HTR-8/SVneo (cell line): ENCODE measurements around the gene PTGR3.

Experiments used
- DNase-seq: peaks from one replicate; pipeline ENCODE4 v3.0.0; 2011; ENCODE audit warnings: low spot score, mixed read lengths; ENCODE audit not compliant: insufficient read length
- FAIRE-seq: peaks from 2 replicates; lab custom pipeline; 2011; peaks lifted over from hg19 to GRCh38; lab: Jason Lieb, UNC

The PTGR3 gene

DNA sequence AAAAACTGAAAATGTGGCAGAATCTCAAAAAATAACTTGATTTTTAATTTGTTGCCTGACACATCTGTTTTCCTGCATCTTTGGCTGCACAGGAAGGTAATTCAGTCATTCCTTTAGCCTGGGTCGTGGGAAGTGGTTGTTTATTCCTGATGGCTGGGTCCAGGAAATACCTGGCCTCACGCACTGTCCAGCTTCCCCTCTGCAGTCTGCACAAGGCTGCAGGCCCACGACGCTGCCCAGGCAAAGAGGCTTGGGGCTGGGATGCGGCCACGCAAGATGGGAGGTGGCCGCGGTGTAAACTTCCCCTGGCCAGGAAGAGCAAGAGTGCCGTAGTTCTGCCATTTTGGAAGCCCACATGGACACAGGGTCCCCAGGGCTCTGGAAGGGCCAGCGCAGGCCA lies 29.8 kb upstream of the PTGR3 start:
- FAIRE-seq = no peak
- DNase-seq = no peak

DNA sequence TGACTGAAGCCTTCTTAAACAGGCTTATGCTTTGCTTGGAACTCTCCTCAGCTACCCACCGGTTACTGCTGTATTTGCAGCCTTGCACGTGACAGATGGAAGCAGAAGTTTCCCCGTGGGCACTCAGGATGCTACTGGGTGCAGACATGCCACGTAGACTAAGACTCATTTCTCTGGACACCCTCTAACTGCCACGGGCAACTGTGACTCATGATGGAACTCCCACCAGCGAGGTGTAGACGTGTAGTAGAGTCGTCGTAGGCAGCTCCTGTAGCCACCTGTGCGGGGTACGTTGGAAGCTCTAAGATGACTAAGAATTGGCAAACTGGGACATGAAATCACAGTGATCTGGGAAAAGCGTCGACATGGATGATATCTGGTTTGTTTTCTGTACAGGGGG lies 29.2 kb upstream of the PTGR3 start:
- no peak for FAIRE-seq

DNA sequence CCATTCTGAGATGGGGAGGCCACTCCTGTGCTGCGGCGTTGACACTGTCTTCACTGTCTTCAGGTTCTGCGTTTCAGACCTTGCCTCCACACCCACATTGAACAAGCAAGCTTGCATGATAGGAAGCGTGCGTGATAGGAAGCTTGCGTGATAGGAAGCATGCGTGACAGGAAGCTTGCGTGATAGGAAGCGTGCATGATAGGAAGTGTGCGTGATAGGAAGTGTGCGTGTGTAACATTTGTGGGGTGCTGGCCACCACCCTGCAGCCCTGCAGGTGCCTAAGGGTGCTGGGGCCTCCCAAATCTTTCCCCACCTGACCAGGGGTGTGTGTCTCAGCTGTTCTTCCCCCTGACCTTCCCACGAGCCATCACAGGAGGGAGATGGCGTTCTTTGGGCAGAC lies 27.0 kb upstream of the PTGR3 start:
- no peak for DNase-seq
- FAIRE-seq = no peak

More for the DNA sequence above, 29.2 kb upstream of the PTGR3 start:
- DNase-seq = no peak

DNA sequence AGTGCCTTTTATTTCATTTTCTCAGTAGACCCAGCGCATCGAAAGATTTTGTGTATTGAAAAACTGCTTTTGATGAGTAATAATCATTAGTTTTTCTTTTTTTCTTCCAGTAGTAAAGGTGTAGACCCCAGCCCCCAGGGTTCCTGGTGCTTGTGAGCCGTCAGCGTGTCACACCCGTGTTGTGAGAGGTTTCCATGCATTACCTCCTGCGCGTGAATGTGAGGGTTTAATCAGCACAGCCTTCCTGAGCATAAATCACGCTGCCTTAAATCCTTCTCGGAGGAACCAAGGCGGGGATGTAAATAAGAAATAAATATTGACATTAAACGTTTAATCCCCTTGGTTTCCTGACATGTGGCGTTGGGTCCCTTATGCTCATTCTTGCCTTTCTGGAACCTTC lies 26.0 kb upstream of the PTGR3 start:
- no peak for DNase-seq
- FAIRE-seq = no peak

DNA sequence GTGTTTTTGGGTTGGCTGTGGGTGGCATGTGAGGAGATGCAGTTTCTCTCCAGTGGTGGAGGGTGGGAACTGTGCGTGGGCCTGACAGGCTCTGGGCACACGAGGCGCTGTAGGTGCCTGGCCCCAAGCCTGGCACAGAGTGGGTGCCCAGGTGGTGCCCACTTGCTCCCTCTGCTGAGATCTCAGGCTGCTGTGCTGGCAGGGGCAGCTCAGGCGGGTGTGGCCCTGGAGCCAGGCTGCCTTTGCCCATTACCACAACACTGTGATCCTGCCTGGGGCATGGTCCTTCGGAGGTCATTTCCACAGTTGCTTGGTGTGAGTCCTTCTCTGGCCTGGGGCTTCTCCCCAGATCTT lies 22.1 kb upstream of the PTGR3 start:
- FAIRE-seq = no peak
- no peak for DNase-seq

DNA sequence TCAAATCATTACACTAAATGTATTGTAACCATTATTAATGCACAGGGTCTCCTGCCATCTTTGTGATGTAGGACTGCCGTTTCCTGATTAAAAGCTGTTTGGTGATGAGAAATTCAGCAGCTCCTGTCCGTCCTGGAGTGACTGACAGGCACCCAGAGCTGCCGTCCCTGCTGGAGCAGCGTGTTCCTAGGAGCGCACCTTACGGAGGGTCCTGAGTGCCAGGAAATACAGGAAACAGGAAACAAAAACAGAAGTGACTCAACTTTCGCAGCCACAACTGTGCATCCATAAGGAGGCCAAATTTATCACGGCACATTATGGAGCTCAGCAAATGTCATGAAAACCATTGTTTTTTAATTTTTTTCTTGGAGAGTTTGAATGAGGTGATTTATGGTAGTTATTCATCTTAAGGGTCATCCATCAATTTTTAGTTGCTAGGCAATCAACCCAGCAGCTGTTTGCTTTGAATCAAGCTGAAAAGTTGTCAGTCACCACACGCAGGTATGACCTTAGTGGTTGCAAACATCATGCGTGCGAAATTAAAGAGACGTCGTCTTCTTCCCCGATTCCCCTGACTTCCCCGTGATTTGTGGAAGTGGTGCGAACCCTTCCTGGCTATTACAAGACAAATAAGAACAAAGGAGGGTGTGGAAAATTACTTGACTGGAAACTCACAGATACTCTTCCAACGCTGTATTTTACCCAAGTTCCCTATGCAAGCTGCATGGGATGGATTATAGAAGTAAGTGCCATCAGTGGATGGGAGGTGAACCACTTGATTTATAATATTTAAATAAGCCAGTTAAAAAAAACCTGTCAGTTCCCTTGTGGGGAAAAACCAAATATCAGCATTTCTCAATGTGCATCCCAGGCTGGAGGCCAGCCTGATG lies 21.5 kb upstream of the PTGR3 start:
- FAIRE-seq = no peak

DNA sequence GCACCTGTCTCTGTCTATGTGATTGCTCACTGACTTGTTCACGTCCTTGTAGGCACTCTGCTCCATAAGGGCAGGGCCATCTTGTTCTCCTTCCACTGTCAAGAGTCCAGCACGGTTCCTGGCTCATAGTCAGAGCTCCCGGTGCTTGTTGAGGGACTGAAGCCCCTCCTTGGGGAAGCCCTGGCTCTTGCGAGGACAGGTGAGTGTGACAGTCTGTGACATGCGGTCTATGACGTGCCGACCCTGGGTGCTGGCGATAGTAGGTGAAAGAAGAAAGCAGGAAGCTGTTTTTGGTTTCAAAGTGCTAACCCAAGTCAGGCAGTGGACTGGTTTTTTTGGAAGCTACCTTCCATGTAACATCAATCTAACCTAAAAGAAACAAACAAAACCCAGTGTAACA lies 20.5 kb upstream of the PTGR3 start:
- FAIRE-seq (no peak), DNase-seq (no peak)

More for the DNA sequence above, 21.5 kb upstream of the PTGR3 start:
- no peak for DNase-seq

DNA sequence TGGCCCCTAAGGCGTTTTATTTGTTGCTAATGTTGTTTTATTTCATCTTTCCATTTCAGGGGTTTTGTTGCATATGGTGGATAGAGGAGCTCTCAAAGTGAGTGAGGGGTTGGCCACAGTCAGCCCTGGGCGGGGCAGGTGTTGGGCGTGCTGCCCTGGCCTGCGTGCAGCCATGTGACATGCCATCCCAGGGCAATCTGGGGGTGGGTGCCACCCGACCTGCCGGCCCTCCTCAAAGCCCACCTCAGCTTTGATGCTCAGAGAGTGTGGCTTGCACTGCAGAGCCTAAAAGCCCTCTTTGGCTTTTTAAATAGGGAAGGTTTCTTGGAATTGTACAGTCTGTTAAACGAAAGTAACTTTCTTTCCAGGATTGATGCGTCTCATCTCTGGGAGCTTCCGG lies 20.0 kb upstream of the PTGR3 start:
- no peak for DNase-seq
- no peak for FAIRE-seq

DNA sequence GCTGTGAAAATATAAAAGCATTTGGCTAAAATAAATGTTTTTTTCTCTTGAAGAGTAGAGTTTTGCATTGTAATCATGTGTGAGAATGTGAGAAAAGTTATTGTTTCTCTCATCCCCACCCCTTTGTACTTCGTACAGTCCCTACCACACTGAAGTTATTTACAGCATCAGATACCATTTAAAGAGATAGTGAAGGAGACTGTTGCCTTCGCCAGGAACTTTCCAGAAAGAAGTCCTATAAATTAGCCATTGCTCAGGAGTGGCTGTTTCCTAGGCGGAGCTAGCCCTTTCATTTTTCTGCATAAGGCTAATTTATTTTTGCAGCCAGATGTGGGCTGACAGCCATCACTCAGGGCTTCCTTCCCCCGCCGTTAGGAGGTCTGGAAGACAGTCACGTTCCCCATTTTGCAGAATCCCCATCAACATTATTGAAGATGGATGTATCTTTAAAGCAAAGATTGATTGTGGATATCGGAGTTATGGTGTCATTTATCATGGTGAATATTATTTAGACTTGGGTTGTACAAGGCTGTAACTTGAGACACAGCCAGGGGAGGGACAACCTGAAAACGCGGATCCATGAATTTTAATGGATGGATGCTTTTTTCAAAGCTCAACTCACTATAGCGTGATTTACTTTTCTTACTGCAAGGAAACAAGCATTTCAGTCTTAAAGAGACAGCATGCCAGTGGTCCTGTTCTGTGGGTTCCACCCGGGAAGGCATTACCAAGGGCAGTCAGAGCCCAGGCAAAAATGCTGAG lies 18.8 kb upstream of the PTGR3 start:
- DNase-seq (no peak), FAIRE-seq (no peak)

DNA sequence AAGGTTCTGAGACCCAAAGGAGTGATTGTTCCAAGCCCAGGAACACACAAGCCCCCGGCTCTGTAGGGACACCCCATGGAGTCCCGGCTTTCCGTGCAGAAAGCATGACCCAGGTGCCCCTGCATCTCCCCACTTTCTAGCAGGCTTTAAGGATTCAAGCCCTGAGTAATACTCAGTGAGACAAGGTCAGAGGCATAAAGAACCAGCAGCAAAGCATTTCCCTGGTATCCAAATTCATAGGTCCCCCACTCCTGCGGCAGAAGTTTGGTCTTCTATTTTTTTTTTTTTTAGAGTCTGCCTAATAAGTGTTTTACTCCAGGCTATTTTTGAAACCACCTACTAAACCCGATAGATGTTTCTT lies 18.0 kb upstream of the PTGR3 start:
- FAIRE-seq = no peak

DNA sequence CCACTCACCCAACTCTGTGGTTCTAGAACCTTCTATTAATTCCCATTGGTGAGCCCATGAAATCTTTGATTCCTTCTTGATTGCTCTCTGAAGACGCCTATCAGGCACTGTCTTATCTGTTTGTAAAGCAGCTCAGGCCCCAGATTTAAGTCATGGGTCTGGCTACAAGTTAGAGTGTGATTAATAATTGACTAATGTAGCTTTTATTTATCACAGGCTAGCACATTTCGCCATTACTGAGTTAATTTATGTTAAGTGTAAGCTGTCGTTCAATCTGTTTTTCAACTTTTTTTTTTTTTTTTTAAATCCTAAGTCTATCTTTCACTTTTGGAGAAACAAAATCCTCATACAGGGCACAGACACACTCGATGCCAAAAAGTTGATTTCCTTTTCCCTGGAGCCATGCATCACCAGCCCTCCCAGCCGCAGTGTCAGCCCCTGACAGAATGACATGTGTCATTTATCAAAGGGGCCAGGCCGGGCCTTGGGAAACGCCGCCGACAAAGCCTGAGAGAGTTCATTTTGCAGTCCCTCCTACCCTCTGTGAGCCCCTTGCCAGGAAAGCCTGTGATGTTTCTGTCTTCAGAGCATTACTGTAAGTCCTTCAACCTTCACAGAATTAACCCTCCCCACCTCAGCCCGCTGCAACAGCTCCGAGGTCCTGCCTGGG lies 17.5 kb upstream of the PTGR3 start:
- no peak for FAIRE-seq

More for the DNA sequence above, 18.0 kb upstream of the PTGR3 start:
- no peak for DNase-seq

DNA sequence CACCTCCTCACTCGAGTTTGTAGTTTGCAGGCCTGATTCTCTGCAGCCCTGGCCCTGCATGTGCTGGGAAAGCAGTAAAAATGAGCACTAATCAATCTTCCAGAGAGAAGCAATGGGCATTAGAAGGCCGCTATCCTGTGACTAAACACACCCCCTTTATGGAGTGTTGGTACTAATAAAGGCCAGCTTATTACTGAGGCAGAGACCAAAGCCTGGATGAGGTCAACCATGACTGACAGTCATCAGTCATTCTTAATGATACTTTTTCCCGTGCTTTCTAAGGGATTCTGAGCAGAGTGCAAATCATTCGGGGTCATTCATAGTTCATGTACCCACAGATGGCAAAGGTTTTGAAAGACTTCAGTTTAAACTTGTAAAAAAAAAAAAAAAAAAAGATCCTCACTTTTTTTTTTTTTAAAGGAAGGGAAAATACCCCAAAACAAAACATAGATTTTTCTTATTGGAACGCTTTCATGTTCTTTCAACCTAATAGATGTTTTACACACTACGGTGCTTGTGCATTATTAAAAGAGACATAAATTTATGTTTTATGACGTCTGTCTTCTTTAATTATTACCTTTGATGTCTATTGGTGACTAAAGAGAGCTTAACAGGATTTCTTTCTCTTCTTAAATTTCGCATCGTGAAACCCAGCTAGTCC lies 14.9 kb upstream of the PTGR3 start:
- FAIRE-seq = no peak
- no peak for DNase-seq

More for the DNA sequence above, 17.5 kb upstream of the PTGR3 start:
- no peak for DNase-seq

DNA sequence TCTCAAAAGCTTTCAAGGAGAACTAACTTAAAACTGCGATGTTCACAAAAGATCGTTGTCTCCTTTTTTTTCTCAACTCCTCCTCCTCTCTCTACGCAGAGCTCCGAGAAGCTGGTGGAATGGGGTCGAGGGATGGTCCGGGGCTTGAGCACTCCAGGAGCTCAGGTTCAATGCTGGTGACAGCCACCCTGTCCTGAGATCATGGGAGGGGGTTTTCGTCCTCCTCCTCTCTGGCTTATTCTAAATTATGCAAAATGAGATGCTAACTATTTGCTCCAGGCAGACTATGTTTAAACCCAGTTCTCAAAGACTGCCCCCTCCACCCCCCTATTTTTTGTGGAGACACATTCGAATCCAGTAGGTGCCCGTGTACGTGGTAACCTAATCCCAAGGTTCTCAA lies 13.5 kb upstream of the PTGR3 start:
- FAIRE-seq = no peak
- no peak for DNase-seq

DNA sequence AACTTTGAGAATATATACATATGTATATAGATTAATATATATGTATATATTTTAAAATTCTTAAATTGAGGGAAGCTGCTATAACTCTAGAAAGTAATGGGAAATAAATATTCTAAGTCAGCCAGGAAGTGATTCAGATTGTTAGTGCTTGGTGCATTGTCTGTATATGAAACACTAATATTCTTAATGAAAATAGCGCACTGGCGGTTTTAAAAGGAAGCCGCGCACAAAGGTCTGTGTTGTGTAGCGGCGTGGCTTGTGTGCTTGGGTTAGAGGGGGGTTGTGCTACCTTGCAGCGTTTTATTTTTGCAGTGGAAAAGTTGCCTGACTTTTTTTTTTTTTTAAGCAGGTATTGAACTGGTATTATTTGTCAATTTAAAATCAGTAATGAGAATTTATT lies 13.0 kb upstream of the PTGR3 start:
- FAIRE-seq (no peak), DNase-seq (no peak)

DNA sequence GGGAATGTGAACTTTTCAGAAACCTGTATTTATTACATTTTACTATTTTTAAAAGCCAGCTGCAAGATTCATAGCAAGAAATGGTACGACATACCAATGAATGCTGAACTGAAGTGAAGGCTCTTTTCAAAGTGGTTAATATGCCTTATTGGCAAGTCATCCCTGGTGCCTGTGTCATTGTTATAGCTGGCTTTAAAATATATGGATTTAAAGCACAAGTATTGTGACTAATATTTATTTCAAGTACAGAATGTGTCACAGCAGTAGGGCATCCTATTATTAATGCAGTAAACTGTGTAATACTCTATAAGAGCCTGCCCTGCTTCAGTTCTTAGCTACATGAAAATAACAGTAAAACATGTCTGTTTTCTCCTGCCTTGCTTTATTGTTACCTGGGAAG lies 12.5 kb upstream of the PTGR3 start:
- DNase-seq = no peak

DNA sequence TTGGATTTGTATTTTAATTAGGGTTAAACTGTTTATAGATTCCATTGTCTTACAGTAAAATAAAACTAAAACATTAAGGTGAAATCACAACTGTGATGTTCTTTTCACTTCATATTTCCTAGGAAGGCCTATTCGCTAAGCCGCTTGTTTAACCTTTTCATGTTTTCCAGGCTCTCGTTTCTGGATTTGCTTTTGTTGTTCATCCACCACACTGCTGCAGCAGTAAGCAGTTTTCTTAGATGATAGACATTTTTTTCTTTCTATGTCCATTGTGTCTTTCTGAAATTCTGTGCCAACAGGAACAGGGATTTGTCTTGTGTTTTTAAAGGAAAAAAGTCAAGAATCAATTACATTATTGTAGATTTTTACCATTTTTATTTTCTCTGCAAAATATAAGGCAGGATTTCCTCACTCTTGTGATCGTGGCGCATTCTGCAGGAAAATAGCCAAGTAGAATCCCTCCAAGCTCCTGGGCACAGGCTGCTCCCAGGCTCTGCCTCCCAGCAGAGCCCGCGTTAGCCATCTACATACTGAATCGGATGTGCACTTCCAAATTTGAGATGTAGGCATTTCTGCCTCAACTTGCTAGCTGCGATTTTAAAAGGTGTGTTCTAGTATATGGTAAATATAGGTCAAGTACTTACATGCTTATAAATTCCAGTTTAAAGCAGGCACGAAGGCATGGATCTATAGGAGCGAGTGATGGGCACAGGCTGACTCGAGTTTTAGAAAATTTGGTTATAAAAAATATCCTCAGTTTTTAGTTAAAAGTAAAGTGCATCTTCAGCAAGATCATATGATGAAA lies 11.8 kb upstream of the PTGR3 start:
- FAIRE-seq = no peak

More for the DNA sequence above, 12.5 kb upstream of the PTGR3 start:
- FAIRE-seq = no peak

DNA sequence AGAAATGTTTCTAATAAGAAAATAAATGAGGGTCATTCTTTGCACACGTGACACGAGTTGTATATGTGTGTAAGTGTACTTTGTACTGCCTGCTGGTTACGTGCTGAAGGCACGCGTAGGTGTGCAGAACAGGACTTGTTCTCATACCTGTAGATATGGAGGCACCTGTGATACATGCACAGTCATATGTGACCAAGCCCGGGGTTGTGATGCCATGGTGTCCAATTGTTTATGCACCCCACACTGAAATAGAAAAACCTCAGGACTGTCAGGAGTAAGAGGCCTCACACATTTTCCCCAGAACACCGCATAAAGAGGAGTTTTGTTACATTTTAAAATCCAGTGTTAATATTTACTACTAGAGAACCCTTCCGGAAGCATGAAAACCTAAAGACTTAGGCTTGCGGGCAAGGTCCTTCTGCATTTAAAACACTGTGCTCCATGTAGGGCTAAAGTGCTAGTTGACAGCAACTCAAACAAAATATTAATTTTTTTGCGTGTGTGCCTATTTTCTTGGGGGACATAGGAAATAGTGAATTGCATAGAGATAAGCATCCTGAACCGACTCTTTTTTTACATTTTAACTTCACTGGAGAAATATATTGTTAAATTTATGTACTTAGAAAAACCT lies 10.9 kb upstream of the PTGR3 start:
- no peak for FAIRE-seq
- DNase-seq = no peak

More for the DNA sequence above, 11.8 kb upstream of the PTGR3 start:
- no peak for DNase-seq

DNA sequence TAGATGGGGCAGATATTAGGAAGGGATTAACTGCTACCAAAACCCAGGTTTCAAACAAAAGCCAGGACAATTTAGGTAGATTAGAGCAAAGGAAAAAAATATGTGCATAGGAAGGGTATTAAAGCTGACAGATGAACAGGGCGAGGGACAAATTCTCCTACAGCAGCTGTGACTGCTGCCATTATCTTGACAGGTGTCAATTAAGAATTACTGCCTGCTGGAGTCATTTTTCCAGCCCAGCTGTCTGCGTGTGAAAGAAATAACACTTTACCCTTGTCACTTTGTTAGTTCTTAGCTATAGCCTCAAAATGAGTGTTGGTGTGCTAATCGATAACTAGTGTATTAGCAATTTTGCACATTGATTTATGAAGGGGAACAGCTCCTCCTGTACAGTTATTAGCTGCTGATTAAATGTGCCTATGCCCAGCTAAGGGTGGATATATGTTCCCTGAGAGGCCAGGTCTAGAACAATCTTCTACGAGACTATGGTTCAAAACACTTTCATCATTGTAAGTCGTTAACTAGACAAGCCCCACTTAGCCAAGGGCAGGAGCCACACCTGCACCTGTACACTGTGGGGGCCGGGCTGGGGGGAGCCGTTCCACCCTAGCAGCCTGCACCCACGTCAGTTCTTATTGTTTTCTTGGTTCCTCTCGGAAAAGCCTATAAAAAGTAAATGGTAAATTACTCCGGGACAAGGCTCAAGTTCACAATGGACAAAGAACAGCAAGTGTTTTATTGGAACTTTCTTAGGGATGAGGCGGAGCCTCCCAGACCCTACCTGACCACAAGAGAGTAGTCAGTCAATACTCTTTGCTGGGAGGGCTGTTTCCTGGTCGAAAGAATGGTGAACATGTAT lies 9.4 kb upstream of the PTGR3 start:
- DNase-seq (no peak), FAIRE-seq (no peak)
